Measurements from ENCODE around the gene LSM4. TPM values are rescaled to one million over a fixed set of nuclear protein-coding genes. Genes with fewer than 3 reads are reported as not detected.

The LSM4 gene
- polyA plus RNA-seq, 2 donors: 96.9 to 113 TPM

- H3K4me1 ChIP-seq (ENCODE audit: control insufficient read depth in 2 of 2, insufficient read depth in 2 of 2, low read length in 1 of 2): peaks cover 2 to 16% of the 10 kb centered on the region in 2 donors
- H3K27me3 ChIP-seq (ENCODE audit: control insufficient read depth in 1 of 2, insufficient read depth in 2 of 2, low read length in 2 of 2): no peaks in the 10 kb centered on the region
- peaks cover 0 to 12% of the 10 kb centered on the region in 2 donors for H3K36me3 ChIP-seq (ENCODE audit: control insufficient read depth in 2 of 2, insufficient read depth in 2 of 2, low read length in 1 of 2)
- H3K27ac ChIP-seq (ENCODE audit: low read depth in 2 of 2, low read length in 1 of 2): peak overlapping the region; percentile 100
- WGBS, 2 donors: 0 to 1% methylated on average over 65 to 111 of the region's 111 CpGs
- H3K4me3 ChIP-seq (ENCODE audit: low read depth in 1 of 2, low read length in 2 of 2): peak overlapping the region; percentile 67 to 99
- no peaks in the 10 kb centered on the region for H3K9me3 ChIP-seq (ENCODE audit: control insufficient read depth in 2 of 2, insufficient read depth in 1 of 2, low read depth in 1 of 2, low read length in 1 of 2)
Observed at GRCh38 chr19:18280247-18281081, 42.4 kb downstream of the LSM4 start.

- 0 to 1% methylated on average over 42 to 55 of the region's 55 CpGs for WGBS, 2 donors
- peaks cover 2 to 16% of the 10 kb centered on the region in 2 donors for H3K4me1 ChIP-seq (ENCODE audit: control insufficient read depth in 2 of 2, insufficient read depth in 2 of 2, low read length in 1 of 2)
- H3K9me3 ChIP-seq (ENCODE audit: control insufficient read depth in 2 of 2, insufficient read depth in 1 of 2, low read depth in 1 of 2, low read length in 1 of 2): no peaks in the 10 kb centered on the region
- H3K27me3 ChIP-seq (ENCODE audit: control insufficient read depth in 1 of 2, insufficient read depth in 2 of 2, low read length in 2 of 2): no peaks in the 10 kb centered on the region
- peaks cover 0 to 12% of the 10 kb centered on the region in 2 donors for H3K36me3 ChIP-seq (ENCODE audit: control insufficient read depth in 2 of 2, insufficient read depth in 2 of 2, low read length in 1 of 2)
- H3K27ac ChIP-seq (ENCODE audit: low read depth in 2 of 2, low read length in 1 of 2): peak overlapping the region; percentile 100
- peak overlapping the region; percentile 67 to 99 for H3K4me3 ChIP-seq (ENCODE audit: low read depth in 1 of 2, low read length in 2 of 2)
Observed at GRCh38 chr19:18279516-18280246, 43.2 kb downstream of the LSM4 start.

GRCh38 chr19:18279266-18279515, 43.7 kb downstream of the LSM4 start:
- H3K27me3 ChIP-seq (ENCODE audit: control insufficient read depth in 1 of 2, insufficient read depth in 2 of 2, low read length in 2 of 2): no peaks in the 10 kb centered on the region
- 0 to 1% methylated on average over 5 of the region's 5 CpGs for WGBS, 2 donors
- H3K27ac ChIP-seq (ENCODE audit: low read depth in 2 of 2, low read length in 1 of 2): peak overlapping the region; percentile 100
- no peaks in the 10 kb centered on the region for H3K9me3 ChIP-seq (ENCODE audit: control insufficient read depth in 2 of 2, insufficient read depth in 1 of 2, low read depth in 1 of 2, low read length in 1 of 2)
- peaks cover 0 to 12% of the 10 kb centered on the region in 2 donors for H3K36me3 ChIP-seq (ENCODE audit: control insufficient read depth in 2 of 2, insufficient read depth in 2 of 2, low read length in 1 of 2)
- peak overlapping the region; percentile 48 to 67 for H3K4me3 ChIP-seq (ENCODE audit: low read depth in 1 of 2, low read length in 2 of 2)
- H3K4me1 ChIP-seq (ENCODE audit: control insufficient read depth in 2 of 2, insufficient read depth in 2 of 2, low read length in 1 of 2): peaks cover 2 to 14% of the 10 kb centered on the region in 2 donors

- Histone ChIP-seq H3K4me3 (ENCODE audit: low read depth in 1 of 2, low read length in 2 of 2) (peak overlapping the region; percentile 48 to 67), H3K9me3 (ENCODE audit: control insufficient read depth in 2 of 2, insufficient read depth in 1 of 2, low read depth in 1 of 2, low read length in 1 of 2) (no peaks in the 10 kb centered on the region), H3K36me3 (ENCODE audit: control insufficient read depth in 2 of 2, insufficient read depth in 2 of 2, low read length in 1 of 2) (peaks cover 0 to 12% of the 10 kb centered on the region in 2 donors), H3K27ac (ENCODE audit: low read depth in 2 of 2, low read length in 1 of 2) (peak overlapping the region; percentile 100), H3K27me3 (ENCODE audit: control insufficient read depth in 1 of 2, insufficient read depth in 2 of 2, low read length in 2 of 2) (no peaks in the 10 kb centered on the region), H3K4me1 (ENCODE audit: control insufficient read depth in 2 of 2, insufficient read depth in 2 of 2, low read length in 1 of 2) (peaks cover 2 to 14% of the 10 kb centered on the region in 2 donors)
- WGBS, 2 donors: 54 to 60% methylated on average over 10 of the region's 10 CpGs
Observed at GRCh38 chr19:18278521-18279265, 44.2 kb downstream of the LSM4 start.

GRCh38 chr19:18274781-18275356, 48.0 kb downstream of the LSM4 start:
- Histone ChIP-seq H3K4me1 (ENCODE audit: control insufficient read depth in 2 of 2, insufficient read depth in 2 of 2, low read length in 1 of 2) (peaks cover 2 to 14% of the 10 kb centered on the region in 2 donors), H3K27me3 (ENCODE audit: control insufficient read depth in 1 of 2, insufficient read depth in 2 of 2, low read length in 2 of 2) (no peaks in the 10 kb centered on the region), H3K36me3 (ENCODE audit: control insufficient read depth in 2 of 2, insufficient read depth in 2 of 2, low read length in 1 of 2) (peaks cover 0 to 9% of the 10 kb centered on the region in 2 donors), H3K9me3 (ENCODE audit: control insufficient read depth in 2 of 2, insufficient read depth in 1 of 2, low read depth in 1 of 2, low read length in 1 of 2) (no peaks in the 10 kb centered on the region), H3K4me3 (ENCODE audit: low read depth in 1 of 2, low read length in 2 of 2) (no peak overlapping the region), H3K27ac (ENCODE audit: low read depth in 2 of 2, low read length in 1 of 2) (peak overlapping the region; percentile 68 to 89)
- WGBS, 2 donors: 17 to 21% methylated on average over 13 of the region's 13 CpGs

GRCh38 chr19:18274219-18274780, 48.6 kb downstream of the LSM4 start, which contains the start of gene IQCN:
TSS of gene IQCN (minus strand) at chr19:18274452. CDS start at chr19:18269478, 4,974 bp downstream.
- Histone ChIP-seq H3K27me3 (ENCODE audit: control insufficient read depth in 1 of 2, insufficient read depth in 2 of 2, low read length in 2 of 2) (no peaks in the 10 kb centered on the region), H3K4me3 (ENCODE audit: low read depth in 1 of 2, low read length in 2 of 2) (no peak within 1 kb of the TSS), H3K4me1 (ENCODE audit: control insufficient read depth in 2 of 2, insufficient read depth in 2 of 2, low read length in 1 of 2) (peaks cover 2 to 14% of the 10 kb centered on the region in 2 donors), H3K27ac (ENCODE audit: low read depth in 2 of 2, low read length in 1 of 2) (peak within 1 kb of the TSS; percentile 68 to 89), H3K9me3 (ENCODE audit: control insufficient read depth in 2 of 2, insufficient read depth in 1 of 2, low read depth in 1 of 2, low read length in 1 of 2) (no peaks in the 10 kb centered on the region), H3K36me3 (ENCODE audit: control insufficient read depth in 2 of 2, insufficient read depth in 2 of 2, low read length in 1 of 2) (peaks cover 0 to 9% of the 10 kb centered on the region in 2 donors)
- 65 to 68% methylated on average over 9 of the region's 9 CpGs for WGBS, 2 donors

GRCh38 chr19:18273561-18274218, 49.2 kb downstream of the LSM4 start:
- H3K4me1 ChIP-seq (ENCODE audit: control insufficient read depth in 2 of 2, insufficient read depth in 2 of 2, low read length in 1 of 2): peaks cover 2 to 11% of the 10 kb centered on the region in 2 donors
- WGBS, 2 donors: 95% methylated on average over 13 of the region's 13 CpGs
- H3K36me3 ChIP-seq (ENCODE audit: control insufficient read depth in 2 of 2, insufficient read depth in 2 of 2, low read length in 1 of 2): peaks cover 0 to 8% of the 10 kb centered on the region in 2 donors
- peak overlapping the region; percentile 68 to 89 for H3K27ac ChIP-seq (ENCODE audit: low read depth in 2 of 2, low read length in 1 of 2)
- no peaks in the 10 kb centered on the region for H3K9me3 ChIP-seq (ENCODE audit: control insufficient read depth in 2 of 2, insufficient read depth in 1 of 2, low read depth in 1 of 2, low read length in 1 of 2)
- no peaks in the 10 kb centered on the region for H3K27me3 ChIP-seq (ENCODE audit: control insufficient read depth in 1 of 2, insufficient read depth in 2 of 2, low read length in 2 of 2)
- no peak overlapping the region for H3K4me3 ChIP-seq (ENCODE audit: low read depth in 1 of 2, low read length in 2 of 2)

- no peak overlapping the region for H3K4me3 ChIP-seq (ENCODE audit: low read depth in 1 of 2, low read length in 2 of 2)
- H3K27me3 ChIP-seq (ENCODE audit: control insufficient read depth in 1 of 2, insufficient read depth in 2 of 2, low read length in 2 of 2): no peaks in the 10 kb centered on the region
- H3K9me3 ChIP-seq (ENCODE audit: control insufficient read depth in 2 of 2, insufficient read depth in 1 of 2, low read depth in 1 of 2, low read length in 1 of 2): no peaks in the 10 kb centered on the region
- H3K36me3 ChIP-seq (ENCODE audit: control insufficient read depth in 2 of 2, insufficient read depth in 2 of 2, low read length in 1 of 2): peaks cover 0 to 15% of the 10 kb centered on the region in 2 donors
- H3K4me1 ChIP-seq (ENCODE audit: control insufficient read depth in 2 of 2, insufficient read depth in 2 of 2, low read length in 1 of 2): peaks cover 2 to 4% of the 10 kb centered on the region in 2 donors
- WGBS, 2 donors: 48 to 58% methylated on average over 6 of the region's 6 CpGs
- H3K27ac ChIP-seq (ENCODE audit: low read depth in 2 of 2, low read length in 1 of 2): no peak overlapping the region
Observed at GRCh38 chr19:18271433-18271841, 51.4 kb downstream of the LSM4 start.

Data from esophagus (tissue), 2 donors.